Stimulated activated CD4-positive, alpha-beta T cell treated with anti-CD3 and anti-CD28 coated beads, Interleukin-12 subunit alpha, Interleukin-12 subunit beta, amount 100 ng/mL, for 24 hours (primary cell): ENCODE data around the gene VSNL1.
"Not testable (repeated sequence)": the region's sequence is repeated elsewhere in the genome, so short reads cannot be mapped to it uniquely, and the experiment has no call there.

Experiments
- DNase-seq, 2 experiments: peaks; one replicate each; pipeline ENCODE4 v3.0.0-alpha.2; 2020; ENCODE audit warnings: low read depth in 2 of 2

The VSNL1 gene

DNA sequence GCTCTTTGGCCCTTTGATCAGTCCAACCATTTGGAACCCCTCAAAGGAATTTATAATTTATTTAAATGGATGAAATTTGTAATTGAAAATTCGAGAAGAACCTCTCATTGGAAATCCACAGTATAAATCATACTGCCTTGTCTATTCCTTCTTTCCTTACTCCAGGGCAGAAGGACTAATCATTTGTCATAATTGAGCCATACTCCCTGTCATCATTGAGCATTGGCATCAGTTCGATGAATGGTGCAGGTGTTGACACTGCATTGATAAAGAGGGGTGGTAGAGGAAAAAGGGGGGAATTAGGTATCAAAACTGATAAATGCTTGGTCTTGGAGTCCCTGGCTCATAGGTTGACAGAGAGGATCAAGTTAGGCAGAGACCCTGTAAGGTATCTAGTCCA lies 2.0 kb downstream of the VSNL1 start:
- DNase-seq = no peak

DNA sequence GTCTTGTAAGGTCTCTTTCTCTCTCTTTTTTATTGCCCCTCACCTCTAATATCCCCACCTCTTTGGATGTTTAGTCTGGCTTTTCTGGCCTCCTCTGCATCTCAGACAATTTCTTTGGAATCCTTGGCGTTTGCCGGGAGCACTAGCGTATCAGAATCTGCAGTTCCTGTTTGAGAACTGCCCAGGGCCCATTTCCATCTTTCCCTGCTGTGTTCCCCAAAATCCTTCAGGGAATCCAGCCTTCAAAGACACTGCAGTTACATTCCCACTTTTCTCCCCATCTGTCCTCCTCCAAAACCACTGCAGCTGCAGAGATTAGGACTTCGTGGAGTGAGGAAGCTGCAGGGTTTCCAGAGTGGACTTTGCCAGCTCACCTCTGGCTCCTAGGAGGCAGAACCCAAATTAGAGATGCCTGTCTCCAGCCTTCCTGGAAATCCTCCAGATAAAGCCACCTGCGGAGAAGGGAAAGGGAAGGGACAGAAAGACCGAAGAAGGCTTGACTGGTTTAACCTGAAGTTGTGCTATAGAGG lies 2.7 kb downstream of the VSNL1 start:
- DNase-seq = no peak

DNA sequence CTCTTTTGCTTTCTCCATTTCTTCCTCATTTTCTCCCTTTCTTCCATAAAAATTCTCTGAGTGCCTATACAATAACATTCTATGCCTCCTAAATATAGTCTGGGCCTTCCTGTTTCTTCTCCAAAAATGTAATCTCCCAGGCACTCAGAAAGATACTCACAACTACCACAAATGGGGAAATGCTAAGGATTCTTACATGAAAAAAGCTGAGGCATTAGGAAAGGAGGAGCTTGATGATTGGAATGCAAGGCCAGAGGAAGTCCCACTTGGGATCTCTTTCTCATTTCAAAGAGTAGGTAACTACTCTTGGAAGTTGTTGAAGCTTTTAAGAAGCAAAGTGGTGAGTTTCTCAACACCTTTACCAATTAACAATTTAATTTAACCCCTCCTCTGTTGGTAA lies 3.4 kb downstream of the VSNL1 start:
- DNase-seq = no peak

DNA sequence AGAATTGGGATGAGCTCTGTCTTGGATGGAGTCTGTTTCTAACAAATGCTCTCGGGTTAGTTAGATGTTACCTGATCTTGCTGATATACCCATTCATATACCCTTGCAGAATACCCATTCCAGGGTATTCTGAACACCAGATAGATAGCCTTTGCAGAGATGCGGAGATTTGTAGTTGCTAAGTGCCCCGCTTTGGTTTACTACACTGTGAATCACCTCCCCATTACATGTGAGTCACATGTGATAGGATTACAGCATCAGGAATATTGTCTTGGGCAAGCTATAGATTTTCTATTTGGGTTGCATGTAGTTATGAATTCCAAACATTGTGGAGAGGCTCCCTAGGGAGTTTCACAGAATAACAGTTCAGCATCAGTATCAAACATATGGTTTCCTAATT lies 3.8 kb downstream of the VSNL1 start:
- DNase-seq = no peak

DNA sequence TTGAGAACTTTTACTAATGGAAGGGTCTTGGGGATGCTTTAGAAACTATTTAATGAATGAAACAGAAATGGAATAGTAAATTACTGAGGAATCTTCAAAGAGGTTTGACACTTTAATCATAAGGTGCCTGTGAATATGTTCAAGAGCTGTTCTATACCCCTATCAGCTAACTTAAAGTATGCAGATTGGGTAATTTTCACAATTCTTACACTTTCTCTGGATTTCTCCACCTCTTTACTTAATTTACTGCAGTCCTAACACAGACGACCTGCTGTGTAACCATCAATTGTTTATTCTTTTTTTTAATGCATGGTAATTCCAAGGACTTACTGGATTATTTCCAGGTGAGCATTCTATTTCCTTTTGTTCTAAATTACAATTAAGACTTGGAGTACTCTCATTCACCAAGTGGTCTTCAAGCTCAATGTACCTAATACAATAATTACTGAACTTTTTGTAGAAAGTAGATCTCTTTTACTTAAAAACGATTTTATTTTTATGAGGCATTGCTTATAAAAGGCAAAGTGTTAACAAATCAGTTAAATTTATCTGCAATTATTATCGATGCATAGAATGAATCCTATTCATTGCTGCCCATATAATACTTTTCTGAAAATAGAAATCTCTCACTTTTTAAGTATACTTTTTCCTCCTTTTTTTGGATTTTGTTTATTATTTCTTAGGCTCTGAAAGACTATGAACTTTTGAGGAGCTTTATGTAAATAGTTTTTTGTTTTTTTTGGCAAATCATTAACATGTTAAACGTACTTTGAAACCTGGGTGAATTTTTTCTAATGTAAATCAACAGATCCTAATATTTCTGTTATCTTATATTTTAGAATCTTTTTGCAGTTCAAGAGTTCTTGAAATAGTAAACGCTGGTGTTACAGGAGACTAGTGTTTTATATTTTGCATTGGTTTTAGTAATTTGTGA lies 5.5 kb downstream of the VSNL1 start:
- DNase-seq = no peak

DNA sequence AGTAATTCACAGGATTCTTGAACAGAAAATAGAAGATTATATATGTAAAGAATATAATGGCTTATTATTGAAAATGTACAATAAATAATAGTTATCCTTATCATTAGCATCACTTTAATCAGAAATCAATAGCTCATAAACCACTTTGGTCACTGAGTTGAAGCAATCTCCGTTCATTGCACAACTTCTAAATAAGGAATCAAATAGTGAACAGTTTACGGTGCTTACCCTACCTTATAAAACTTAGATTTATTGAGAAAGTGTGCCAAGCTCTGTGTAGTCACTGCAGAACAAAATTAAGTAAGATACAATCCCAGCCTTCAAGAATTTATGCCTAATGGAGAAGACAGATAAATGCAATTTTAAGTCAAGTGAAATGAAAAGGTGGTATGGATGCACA lies 6.7 kb downstream of the VSNL1 start:
- DNase-seq = no peak

DNA sequence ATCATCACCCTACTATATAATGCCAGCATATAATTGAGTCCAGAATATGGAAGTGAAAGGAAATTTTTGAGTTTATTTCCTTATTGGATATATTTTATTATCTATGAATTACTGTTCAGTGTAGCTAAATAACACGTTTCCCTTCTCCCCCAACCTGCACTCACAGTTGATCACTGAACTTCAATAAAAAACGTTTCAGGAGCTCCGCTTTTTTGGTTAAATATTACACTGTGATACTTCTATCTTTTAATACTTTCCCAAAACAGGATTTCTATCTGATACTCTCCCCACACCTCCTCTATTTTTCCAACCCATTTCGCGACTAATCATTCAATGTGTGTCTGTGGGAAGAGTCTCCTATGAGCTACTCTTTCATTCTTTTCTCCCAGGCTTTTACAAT lies 7.2 kb downstream of the VSNL1 start:
- no peak for DNase-seq

DNA sequence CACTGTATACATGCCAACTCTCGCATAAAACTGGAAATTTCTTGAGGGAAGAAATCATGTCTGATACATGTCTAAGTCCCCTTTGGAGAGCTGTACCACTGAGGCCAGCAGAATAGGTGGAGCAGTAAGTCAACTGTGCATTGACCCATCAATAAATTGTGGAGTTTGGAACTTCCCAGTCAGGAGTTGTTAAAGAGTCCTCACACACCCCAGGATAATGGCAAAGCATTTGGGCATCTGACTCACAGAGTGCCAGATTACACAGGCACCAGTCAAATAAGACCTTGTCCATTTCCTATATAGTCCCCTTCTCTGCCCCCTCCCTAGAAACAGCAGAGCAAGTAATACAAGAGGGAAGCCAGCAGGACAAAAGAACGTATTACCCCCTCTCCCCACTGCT lies 10.4 kb downstream of the VSNL1 start:
- no peak for DNase-seq

DNA sequence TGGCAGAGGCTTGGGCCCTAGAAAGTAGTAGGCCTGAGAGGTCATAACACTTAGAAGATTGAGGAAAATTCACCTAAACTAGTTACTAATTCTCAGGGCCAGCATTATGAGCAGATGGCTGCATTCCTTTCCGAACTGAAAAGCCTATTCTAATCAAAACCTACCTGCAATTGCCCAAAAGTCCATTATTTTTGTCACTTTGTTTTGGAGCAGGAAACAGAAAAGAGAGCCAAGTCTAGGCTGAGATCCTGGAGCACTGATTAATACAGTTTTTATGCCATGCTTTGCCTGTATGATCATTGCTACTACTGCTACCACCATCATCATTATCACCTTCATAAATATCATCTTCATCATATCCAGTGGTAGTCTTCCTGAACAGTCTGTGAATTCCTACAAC lies 14.7 kb downstream of the VSNL1 start:
- DNase-seq = no peak

DNA sequence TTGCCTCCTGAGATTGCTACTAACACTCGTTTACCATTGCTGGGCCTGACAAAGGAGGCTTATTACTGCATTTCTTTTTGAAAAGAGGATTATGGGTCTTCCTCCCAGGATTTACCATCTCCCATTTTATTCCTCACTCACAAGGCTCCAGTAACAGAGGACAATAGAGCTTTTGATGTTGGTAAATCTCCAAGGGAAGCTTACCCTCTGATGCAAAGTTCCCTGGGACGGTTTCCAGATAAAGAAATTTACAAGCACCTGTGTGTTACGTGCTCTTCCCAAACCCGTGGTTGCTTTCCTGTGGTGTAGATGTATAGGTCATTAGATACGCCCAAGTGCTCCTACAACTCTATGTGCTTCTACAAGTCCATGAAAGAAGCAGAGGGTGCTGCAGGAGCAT lies 17.1 kb downstream of the VSNL1 start:
- DNase-seq = no peak

DNA sequence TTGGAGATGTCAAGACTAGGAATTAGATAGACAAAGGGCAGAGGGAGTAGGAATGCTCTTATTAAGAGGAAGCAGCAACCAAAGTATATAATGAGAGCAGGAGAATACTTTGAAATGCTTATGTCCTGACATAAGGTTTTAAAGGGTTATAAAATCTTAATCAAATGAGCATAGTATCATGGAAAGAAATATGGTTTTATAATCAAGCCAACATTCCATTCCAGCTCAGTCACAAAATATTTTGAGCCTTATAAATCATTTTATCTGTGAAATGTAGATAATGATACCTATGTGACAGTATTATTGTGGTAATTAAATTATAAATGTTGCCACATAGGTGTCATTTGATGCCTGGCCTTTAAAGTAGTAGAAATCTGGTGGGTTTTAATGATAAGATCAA lies 17.6 kb downstream of the VSNL1 start:
- no peak for DNase-seq

DNA sequence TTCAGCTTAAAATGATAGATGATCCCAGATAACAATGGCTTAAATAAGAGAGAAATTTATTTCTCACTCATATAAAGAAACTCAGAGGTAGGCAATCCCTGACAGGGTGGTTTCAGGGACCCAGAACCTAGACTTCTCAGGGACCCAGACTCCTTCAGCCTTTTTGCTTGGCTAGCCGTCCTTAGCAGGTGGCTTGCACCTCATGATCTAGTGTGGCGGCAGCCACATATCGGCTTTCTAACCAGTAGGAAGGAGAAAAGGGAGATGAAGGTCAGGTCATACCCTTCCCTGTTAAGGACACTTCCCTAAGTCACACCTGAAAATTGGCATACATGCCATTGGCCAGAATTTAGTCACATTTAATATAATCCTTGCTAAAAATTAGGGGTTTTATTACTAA lies 18.4 kb downstream of the VSNL1 start:
- DNase-seq = no peak

DNA sequence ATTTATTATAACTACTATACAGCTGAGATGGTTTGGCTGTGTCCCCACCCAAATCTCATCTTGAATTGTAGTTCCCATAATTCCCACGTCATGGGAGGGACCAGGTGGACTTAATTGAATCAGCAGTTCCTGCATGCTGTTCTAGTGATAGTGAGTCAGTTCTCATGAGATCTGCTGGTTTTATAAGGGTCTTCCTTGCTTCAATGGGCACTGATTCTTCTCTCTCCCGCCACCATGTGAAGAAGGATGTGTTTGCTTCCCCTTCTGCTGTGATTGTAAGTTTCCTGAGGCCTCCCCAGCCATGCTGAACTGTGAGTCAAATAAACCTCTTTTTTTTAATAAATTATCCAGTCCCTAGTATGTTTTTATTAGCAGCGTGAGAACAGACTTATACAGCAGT lies 25.2 kb downstream of the VSNL1 start:
- not testable (repeated sequence) for DNase-seq

DNA sequence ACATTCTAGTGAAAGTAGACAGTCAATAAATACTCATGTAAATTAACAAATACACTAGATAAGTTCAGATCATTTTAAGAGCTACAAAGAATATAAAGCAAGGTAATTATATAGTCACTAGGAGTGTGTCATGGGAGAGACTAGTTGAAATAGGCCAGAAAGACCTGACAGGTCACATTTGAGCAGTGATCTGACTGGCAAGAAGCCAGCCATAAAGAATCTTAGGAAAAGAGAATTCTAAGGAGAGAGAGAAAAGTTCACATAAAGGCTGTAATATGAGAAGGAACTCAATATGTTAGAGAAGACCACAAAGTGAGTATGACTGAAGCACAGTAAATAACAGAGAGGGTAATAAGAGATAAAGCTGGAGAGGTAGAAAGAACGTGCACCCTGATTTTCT lies 31.2 kb downstream of the VSNL1 start:
- DNase-seq = no peak

DNA sequence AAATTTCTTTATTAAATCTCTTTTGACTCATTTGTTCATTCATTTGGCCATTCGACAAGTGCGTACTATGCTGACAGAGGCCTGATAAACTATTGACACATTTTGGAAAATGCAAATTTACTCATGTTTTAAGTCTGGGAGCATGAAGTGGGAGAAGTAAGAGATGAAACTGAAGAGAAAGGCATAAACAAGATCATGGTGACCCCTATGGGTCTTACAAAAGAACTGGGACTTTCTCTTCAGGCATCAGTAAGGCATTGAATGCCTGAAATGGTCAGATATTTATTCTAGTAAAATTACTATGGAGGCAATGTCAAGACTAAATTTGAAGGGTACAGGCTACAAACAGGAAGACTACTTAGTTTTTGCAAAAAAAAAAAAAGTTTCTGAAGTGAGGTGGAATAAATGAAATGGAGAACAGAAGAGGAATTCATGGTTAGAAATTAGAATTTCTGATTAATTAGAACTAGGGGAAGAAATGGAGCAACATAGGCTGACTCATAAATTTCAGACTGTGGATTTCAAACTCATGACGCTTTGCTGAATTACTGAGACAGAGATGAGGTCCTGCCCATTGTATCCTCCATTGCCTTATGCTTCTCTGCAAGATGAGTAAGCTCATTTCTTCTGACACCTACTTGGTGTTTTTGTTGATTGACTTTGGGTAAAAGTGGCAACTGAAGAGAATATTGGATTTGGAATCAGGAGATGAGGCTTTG lies 32.7 kb downstream of the VSNL1 start:
- no peak for DNase-seq

DNA sequence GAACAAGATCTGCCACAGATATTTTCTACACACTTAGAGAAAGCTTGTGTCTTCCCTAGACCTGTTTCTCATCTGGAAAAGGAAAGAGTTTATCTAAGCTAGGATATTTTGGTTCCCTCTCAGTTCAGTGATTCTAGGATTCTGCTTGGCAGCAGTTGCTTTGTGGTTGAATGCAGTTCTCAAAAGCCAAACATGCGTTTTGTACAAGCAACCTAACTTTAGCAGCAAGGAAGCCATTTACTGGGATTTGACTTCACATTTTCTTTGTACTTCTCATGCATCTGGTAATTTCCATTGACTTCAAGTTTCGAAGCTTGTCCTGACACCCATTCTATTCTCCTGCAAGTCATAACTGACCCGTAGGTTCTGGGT lies 33.3 kb downstream of the VSNL1 start:
- DNase-seq = no peak

DNA sequence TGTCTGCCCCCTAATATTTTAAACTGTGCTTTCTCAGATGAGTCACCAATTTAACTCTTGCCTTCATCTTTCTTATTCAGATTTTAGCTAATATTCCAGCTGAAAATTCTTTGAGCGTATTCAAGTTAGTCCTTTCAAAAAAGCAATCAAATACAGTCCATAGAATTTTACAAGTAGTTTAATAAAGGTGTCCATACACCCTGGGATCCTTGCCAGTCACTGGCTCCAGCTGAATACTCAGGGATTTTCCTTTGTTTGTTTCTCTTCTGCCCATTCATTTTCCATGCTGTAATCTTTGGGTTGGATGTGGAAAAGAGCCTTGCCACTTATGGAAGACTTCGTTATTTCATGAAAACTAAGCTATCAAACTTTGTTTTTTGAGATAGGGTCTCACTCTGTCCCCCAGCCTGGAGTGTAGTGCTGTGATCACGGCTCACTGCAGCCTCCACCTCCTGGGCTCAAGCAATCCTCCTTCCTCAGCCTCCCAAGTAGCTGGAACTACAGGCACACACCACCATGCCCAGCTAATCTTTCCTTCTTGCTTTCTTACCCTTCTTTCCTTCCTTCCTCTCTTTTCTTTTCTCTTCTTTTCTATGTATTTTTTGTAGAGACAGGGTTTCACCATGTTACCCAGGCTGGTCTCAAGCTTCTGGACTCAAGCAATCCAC lies 34.0 kb downstream of the VSNL1 start:
- DNase-seq = no peak

DNA sequence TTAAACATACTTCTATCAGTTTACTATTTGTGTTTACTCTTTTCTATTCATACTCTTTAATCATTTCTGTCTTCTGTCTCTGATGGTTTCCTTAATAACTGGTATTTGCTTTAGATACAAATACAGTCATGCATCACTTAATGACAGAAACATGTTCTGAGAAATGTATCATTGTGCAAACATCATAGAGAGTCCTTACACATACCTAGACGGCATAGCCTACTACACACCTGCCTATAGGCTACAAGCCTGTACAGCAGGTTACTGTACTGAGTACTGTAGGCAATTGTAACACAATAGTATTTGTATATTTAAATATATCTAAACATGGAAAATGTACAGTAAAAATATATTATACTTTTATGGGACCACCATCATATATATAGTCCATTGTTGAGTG lies 36.3 kb downstream of the VSNL1 start:
- DNase-seq = no peak

DNA sequence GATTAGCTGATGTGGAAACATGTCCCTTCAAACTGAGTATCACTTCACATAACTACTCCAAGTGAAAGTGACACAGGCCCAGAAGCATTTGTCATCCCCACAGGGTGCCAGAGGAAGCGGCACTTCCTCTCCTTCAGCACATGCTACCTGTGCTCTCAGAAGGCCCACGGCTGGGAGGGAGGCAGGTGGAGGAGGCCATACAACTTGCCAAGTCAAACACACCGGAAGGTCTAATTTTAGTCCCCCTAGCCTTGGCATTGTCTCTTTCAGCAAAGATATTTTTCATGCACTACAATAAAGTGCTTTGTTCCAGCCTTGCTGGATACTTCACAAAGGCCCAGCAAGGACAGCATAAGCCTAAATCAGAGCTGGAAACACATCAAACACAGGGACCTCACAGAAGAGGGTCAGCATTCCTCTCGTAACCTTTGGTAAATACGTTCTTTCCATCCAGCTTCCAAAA lies 38.0 kb downstream of the VSNL1 start:
- DNase-seq = no peak

DNA sequence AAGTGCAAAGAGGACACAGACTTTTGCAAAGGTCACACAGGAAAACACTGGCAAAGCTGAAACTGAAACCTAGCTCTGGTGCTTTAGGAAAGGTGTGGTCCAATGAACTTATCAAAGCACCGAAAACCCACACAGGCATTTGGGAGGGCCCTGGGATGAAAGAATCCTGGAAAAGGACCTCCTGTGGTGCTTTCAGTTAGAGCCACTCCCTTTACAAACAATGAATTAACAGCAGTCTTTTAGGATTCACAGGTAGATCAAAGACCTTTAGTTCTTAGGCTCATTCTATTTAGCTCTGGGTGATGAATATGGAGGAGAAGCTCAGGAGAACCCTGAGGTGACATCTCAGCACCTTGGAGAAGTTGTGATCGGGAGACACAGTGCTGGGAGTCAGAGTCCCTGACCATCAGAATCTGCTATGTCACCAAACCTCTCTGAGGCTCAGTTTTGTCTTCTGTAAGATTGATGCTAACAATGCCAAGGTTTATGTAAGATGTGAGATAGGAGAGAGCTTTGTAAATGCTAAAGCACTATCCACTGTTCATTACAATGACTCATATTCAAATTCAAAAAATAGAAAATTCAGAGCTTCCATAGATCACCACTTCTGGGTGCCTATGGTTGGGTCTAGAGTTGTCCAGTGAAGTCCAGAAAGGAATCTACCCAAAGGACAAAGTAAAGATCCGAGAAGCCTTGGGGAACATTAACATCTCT lies 39.3 kb downstream of the VSNL1 start:
- DNase-seq = no peak

DNA sequence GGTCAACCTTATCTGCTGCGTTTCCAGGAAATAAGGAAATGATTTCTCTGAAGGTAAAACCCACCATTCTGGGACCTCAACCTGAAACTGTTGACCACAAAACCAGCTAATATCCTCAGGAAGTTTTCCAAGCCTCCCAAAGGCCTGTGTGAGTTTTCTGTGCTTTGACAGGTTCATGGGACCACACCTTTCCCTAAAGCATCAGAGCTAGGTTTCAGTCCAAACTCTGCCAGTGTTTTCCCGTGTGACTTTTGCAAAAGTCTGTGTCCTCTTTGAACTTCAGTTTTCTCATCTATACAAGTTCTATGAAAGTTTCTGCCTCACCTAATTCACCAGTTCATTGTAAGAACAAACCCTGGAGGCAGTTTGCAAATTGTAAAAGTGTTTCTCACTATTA lies 39.8 kb downstream of the VSNL1 start:
- no peak for DNase-seq

DNA sequence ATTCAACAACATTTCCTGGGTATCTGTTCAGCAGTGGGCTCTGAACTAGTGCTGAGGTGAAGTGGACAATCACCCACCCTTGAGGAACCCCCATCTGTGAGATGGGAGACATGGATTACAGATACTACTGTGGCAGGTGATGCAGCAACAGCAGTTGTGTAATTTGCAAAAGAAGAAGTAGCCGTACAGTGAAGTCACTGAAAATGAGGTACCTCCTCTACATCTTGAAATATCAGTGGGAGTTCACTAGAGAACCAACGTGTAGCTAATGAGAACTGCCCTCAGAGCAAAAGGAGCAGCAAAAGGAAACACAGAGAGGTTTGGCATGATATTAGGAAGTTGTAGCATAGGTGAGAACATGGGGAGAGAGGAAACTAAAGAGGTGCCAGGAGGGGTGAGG lies 41.3 kb downstream of the VSNL1 start:
- no peak for DNase-seq
